T-helper 22 cell (primary cell): ENCODE data around the gene TXK.

Experiments used
- DNase-seq: peaks from one replicate; pipeline ENCODE4 v3.0.0-alpha.2; 2020; ENCODE audit warnings: low read depth

The TXK gene

GRCh38 chr4:48018112-48018511 lies 115.9 kb downstream of the TXK start:
- DNase-seq = no peak

- DNase-seq = no peak
These were observed 116.9 kb downstream of the TXK start for GRCh38 chr4:48017108-48017571.
